Naive thymus-derived CD8-positive, alpha-beta T cell (primary cell): ENCODE results near the gene ZNF281. TPM values are rescaled to one million over a fixed set of nuclear protein-coding genes. Genes with fewer than 3 reads are reported as not detected.
"Not testable (repeated sequence)": the region's sequence is repeated elsewhere in the genome, so short reads cannot be mapped to it uniquely, and the experiment has no call there.

Experiments used
- ATAC-seq, 2 donors: fragments of 150-1000 bp; cut with Tn5 transposase in 1 of 2; sonication (Bioruptor Pico), chemical (Tn5 transposase) in 1 of 2; 1 replicate in 1 of 2; 2 replicates in 1 of 2; pipeline ENCODE4 v1.10.0; 2021; ENCODE audit warnings: mild to moderate bottlenecking in 2 of 2, moderate library complexity in 2 of 2
- POLR2A ChIA-PET: fragments of 350-600 bp; sonication (Branson Sonifier 250); formaldehyde crosslinking; loops from one replicate; lab custom pipeline; 2021; ENCODE audit warnings: antibody characterized with exemption; lab: Charles Lee
- DNase-seq, 10 donors: peaks; one replicate each; pipeline versions ENCODE4 v3.0.0 to v3.0.0-alpha.2; 2020 to 2022
- H3K27ac Mint-ChIP-seq, 10 donors: one replicate each; pipeline ENCODE4 v1.8.0; 2020 to 2022; ENCODE audit warnings: mild to moderate bottlenecking in 10 of 10, mixed read lengths in 10 of 10, moderate library complexity in 4 of 10, inconsistent platforms in 1 of 10
- H3K27me3 Mint-ChIP-seq, 5 donors: one replicate each; pipeline ENCODE4 v1.8.0; 2021 to 2022; ENCODE audit warnings: mixed read lengths in 5 of 5
- H3K36me3 Mint-ChIP-seq, 3 donors: one replicate each; pipeline ENCODE4 v1.8.0; 2020 to 2022; ENCODE audit warnings: mixed read lengths in 3 of 3, mild to moderate bottlenecking in 2 of 3, inconsistent platforms in 1 of 3
- H3K4me1 Mint-ChIP-seq, 4 donors: one replicate each; pipeline ENCODE4 v1.8.0; 2021 to 2022; ENCODE audit warnings: mixed read lengths in 4 of 4
- H3K4me3 Mint-ChIP-seq, 10 donors: one replicate each; pipeline ENCODE4 v1.8.0; 2020 to 2022; ENCODE audit warnings: mild to moderate bottlenecking in 10 of 10, mixed read lengths in 10 of 10, moderate library complexity in 6 of 10, inconsistent platforms in 1 of 10
- H3K9me3 Mint-ChIP-seq, 9 donors: one replicate each; pipeline ENCODE4 v1.8.0; 2020 to 2022; ENCODE audit warnings: mixed read lengths in 9 of 9, mild to moderate bottlenecking in 3 of 9, inconsistent platforms in 1 of 9, moderate library complexity in 1 of 9
- polyA plus RNA-seq, 3 donors: library from polyadenylated mRNA; unstranded; fragments of 300-500 nt; fragmentation: Illumina TruSeq; gene quantifications; one replicate each; pipeline ENCODE4 v1.2.3, GENCODE V29; 2021
- total RNA-seq, 8 experiments: library from RNA in 2 of 8; stranded (reverse) in 2 of 8; gene quantifications; one replicate each; pipeline ENCODE4 v1.2.3 and lab custom pipeline; 2021 to 2026

The ZNF281 gene
- total and polyA plus RNA-seq, 5 experiments from 2014 or later: 24.7 to 38.4 (median 27.7) TPM

- POLR2A ChIA-PET: no interaction called here
- H3K4me3 Mint-ChIP-seq: no peak overlapping the region
- DNase-seq (no peak), ATAC-seq (no peak)
- no peaks in the 10 kb centered on the region for H3K9me3 Mint-ChIP-seq
- H3K27ac Mint-ChIP-seq: no peak overlapping the region
- H3K4me1 Mint-ChIP-seq: no peaks in the 10 kb centered on the region
- no peaks in the 10 kb centered on the region for H3K36me3 Mint-ChIP-seq
- peaks cover 0 to 3% (median 0%) of the 10 kb centered on the region in 5 donors for H3K27me3 Mint-ChIP-seq
Measured at GRCh38 chr1:200422211-200422610, 12.4 kb upstream of the ZNF281 start.

- ATAC-seq (no peak), DNase-seq (no peak)
- peaks cover 0 to 3% (median 0%) of the 10 kb centered on the region in 5 donors for H3K27me3 Mint-ChIP-seq
- no peak overlapping the region for H3K27ac Mint-ChIP-seq
- POLR2A ChIA-PET: no interaction called here
- no peaks in the 10 kb centered on the region for H3K4me1 Mint-ChIP-seq
- H3K9me3 Mint-ChIP-seq: no peaks in the 10 kb centered on the region
- H3K4me3 Mint-ChIP-seq: no peak overlapping the region
- H3K36me3 Mint-ChIP-seq: no peaks in the 10 kb centered on the region
Measured at GRCh38 chr1:200415789-200416593, 6.2 kb upstream of the ZNF281 start.

- POLR2A ChIA-PET: no interaction called here
- DNase-seq: no peak
- Mint-ChIP-seq H3K27me3 (peaks cover 0 to 3% (median 0%) of the 10 kb centered on the region in 5 donors), H3K27ac (no peak overlapping the region), H3K9me3 (no peaks in the 10 kb centered on the region), H3K4me1 (peaks cover 4 to 7% (median 6%) of the 10 kb centered on the region in 4 donors), H3K4me3 (no peak overlapping the region), H3K36me3 (no peaks in the 10 kb centered on the region)
- ATAC-seq: no peak
Measured at GRCh38 chr1:200415227-200415626, 5.4 kb upstream of the ZNF281 start.

GRCh38 chr1:200414657-200415056 lies 4.8 kb upstream of the ZNF281 start:
- H3K9me3 Mint-ChIP-seq: peaks cover 0 to 2% (median 0%) of the 10 kb centered on the region in 9 donors
- H3K27ac Mint-ChIP-seq: no peak overlapping the region
- POLR2A ChIA-PET: no interaction called here
- H3K36me3 Mint-ChIP-seq: peaks cover 0 to 2% (median 2%) of the 10 kb centered on the region in 3 donors
- ATAC-seq (no peak), DNase-seq (no peak)
- no peak overlapping the region for H3K4me3 Mint-ChIP-seq
- peaks cover 8 to 13% (median 11%) of the 10 kb centered on the region in 4 donors for H3K4me1 Mint-ChIP-seq
- peaks cover 0 to 3% (median 0%) of the 10 kb centered on the region in 5 donors for H3K27me3 Mint-ChIP-seq

GRCh38 chr1:200413766-200414165 lies 3.9 kb upstream of the ZNF281 start:
- POLR2A ChIA-PET, H3K4me3 Mint-ChIP-seq, H3K27me3 Mint-ChIP-seq, ATAC-seq, H3K36me3 Mint-ChIP-seq, H3K27ac Mint-ChIP-seq, H3K9me3 Mint-ChIP-seq, DNase-seq: not testable (repeated sequence)
- peaks cover 12 to 20% (median 15%) of the 10 kb centered on the region in 4 donors for H3K4me1 Mint-ChIP-seq

GRCh38 chr1:200411406-200412257 lies 1.8 kb upstream of the ZNF281 start:
- ATAC-seq (no peak), DNase-seq (no peak)
- POLR2A ChIA-PET: no interaction called here
- Mint-ChIP-seq H3K4me3 (peak overlapping the region in 4 of 10 donors; percentile 10 to 62 (median 18)), H3K36me3 (peaks cover 0 to 19% (median 18%) of the 10 kb centered on the region in 3 donors), H3K27ac (peak overlapping the region in 1 of 10 donors; percentile 8), H3K9me3 (peaks cover 0 to 4% (median 0%) of the 10 kb centered on the region in 9 donors), H3K27me3 (no peaks in the 10 kb centered on the region), H3K4me1 (peaks cover 27 to 42% (median 36%) of the 10 kb centered on the region in 4 donors)

GRCh38 chr1:200410566-200410878 lies 686 bp upstream of the ZNF281 start:
- POLR2A ChIA-PET: interaction anchor here (1.0 to 1.5 kb wide), 2 partner anchors 41 to 382 kb away, joined by 3 read pairs; no protein-coding TSS in a partner anchor
- Mint-ChIP-seq H3K27me3 (no peaks in the 10 kb centered on the region), H3K9me3 (peaks cover 0 to 10% (median 0%) of the 10 kb centered on the region in 9 donors), H3K4me1 (peaks cover 34 to 53% (median 47%) of the 10 kb centered on the region in 4 donors), H3K36me3 (peaks cover 8 to 30% (median 25%) of the 10 kb centered on the region in 3 donors), H3K4me3 (peak overlapping the region; percentile 89 to 99 (median 96)), H3K27ac (peak overlapping the region; percentile 92 to 99 (median 96))
- DNase-seq: peak in 1 of 10 donors; percentile 5
- no peak for ATAC-seq

- peak overlapping the region; percentile 92 to 99 (median 96) for H3K27ac Mint-ChIP-seq
- peak in 7 of 10 donors; percentile 12 to 64 (median 27) for DNase-seq
- peaks cover 8 to 40% (median 29%) of the 10 kb centered on the region in 3 donors for H3K36me3 Mint-ChIP-seq
- H3K9me3 Mint-ChIP-seq: peaks cover 0 to 10% (median 0%) of the 10 kb centered on the region in 9 donors
- peak; percentile 31 to 43 for ATAC-seq
- no peaks in the 10 kb centered on the region for H3K27me3 Mint-ChIP-seq
- H3K4me1 Mint-ChIP-seq: peaks cover 34 to 58% (median 56%) of the 10 kb centered on the region in 4 donors
- peak overlapping the region; percentile 89 to 99 (median 96) for H3K4me3 Mint-ChIP-seq
- POLR2A ChIA-PET: interaction anchor here (1.0 to 1.5 kb wide), 2 partner anchors 40 to 380 kb away, joined by 3 read pairs; no protein-coding TSS in a partner anchor
Measured at GRCh38 chr1:200409203-200409760, 554 bp downstream of the ZNF281 start.

- POLR2A ChIA-PET: no interaction called here
- DNase-seq: no peak
- peak overlapping the region in 9 of 10 donors; percentile 40 to 97 (median 62) for H3K4me3 Mint-ChIP-seq
- peaks cover 40 to 79% (median 67%) of the 10 kb centered on the region in 4 donors for H3K4me1 Mint-ChIP-seq
- peaks cover 0 to 10% (median 0%) of the 10 kb centered on the region in 9 donors for H3K9me3 Mint-ChIP-seq
- H3K27ac Mint-ChIP-seq: peak overlapping the region in 1 of 10 donors; percentile 52
- H3K36me3 Mint-ChIP-seq: peaks cover 8 to 63% (median 38%) of the 10 kb centered on the region in 3 donors
- no peaks in the 10 kb centered on the region for H3K27me3 Mint-ChIP-seq
- no peak for ATAC-seq
Measured at GRCh38 chr1:200406161-200406797, 3.6 kb downstream of the ZNF281 start.

- H3K27me3 Mint-ChIP-seq: no peaks in the 10 kb centered on the region
- peaks cover 8 to 70% (median 38%) of the 10 kb centered on the region in 3 donors for H3K36me3 Mint-ChIP-seq
- peaks cover 35 to 74% (median 64%) of the 10 kb centered on the region in 4 donors for H3K4me1 Mint-ChIP-seq
- H3K9me3 Mint-ChIP-seq: peaks cover 0 to 10% (median 0%) of the 10 kb centered on the region in 9 donors
- H3K4me3 Mint-ChIP-seq: peak overlapping the region in 8 of 10 donors; percentile 7 to 97 (median 58)
- ATAC-seq: no peak
- no peak for DNase-seq
- POLR2A ChIA-PET: no interaction called here
- peak overlapping the region in 1 of 10 donors; percentile 52 for H3K27ac Mint-ChIP-seq
Measured at GRCh38 chr1:200405264-200405663, 4.6 kb downstream of the ZNF281 start.

GRCh38 chr1:200401708-200402107 lies 8.1 kb downstream of the ZNF281 start:
- POLR2A ChIA-PET: interaction anchor here (0.8 kb wide), 1 partner anchor 16 kb away, joined by 3 read pairs; no protein-coding TSS in a partner anchor
- Mint-ChIP-seq H3K4me3 (peak overlapping the region in 1 of 10 donors; percentile 1), H3K36me3 (peaks cover 8 to 60% (median 21%) of the 10 kb centered on the region in 3 donors), H3K27me3 (no peaks in the 10 kb centered on the region), H3K4me1 (peaks cover 16 to 50% (median 40%) of the 10 kb centered on the region in 4 donors), H3K9me3 (peaks cover 0 to 6% (median 0%) of the 10 kb centered on the region in 9 donors), H3K27ac (no peak overlapping the region)
- ATAC-seq (no peak), DNase-seq (no peak)
